ENCODE data around the gene ARHGAP24.

ARHGAP24 gene

DNA sequence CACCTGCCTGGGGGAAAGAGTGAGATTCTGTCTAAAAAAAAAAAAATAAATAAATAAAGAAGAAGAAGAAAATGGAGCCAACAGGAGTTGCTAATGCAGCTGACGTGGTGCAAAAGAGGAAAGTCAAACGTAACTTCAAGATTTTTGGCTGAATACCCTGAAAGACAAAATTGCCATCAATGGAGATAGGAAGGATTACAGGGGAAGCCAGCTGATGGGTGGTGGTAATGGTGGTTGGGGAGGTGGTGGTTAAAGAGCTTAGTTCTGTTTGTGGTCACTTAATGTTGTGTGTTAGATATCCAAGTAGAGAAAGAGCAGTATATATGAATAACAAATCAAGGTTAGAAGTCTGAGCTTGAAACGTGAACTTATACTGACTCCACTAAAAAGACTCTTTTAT lies 225.4 kb downstream of the ARHGAP24 start:
- no peak for DNase-seq
- no peaks in the 10 kb centered on the region for H3K27me3 ChIP-seq (replicated peaks; ENCODE audit: insufficient read depth, low read length)
- no peak overlapping the region for H2AFZ ChIP-seq (ENCODE audit: low read length)
- no peaks in the 10 kb centered on the region for H4K20me1 ChIP-seq (ENCODE audit: insufficient read depth, low read length)
- no peak overlapping the region for H3K4me2 ChIP-seq (ENCODE audit: low read depth, low read length)
- no peaks in the 10 kb centered on the region for H3K4me1 ChIP-seq (ENCODE audit: low read length)
- no peaks in the 10 kb centered on the region for H3K9me3 ChIP-seq (replicated peaks; ENCODE audit: insufficient read depth, low read length)
- no peaks in the 10 kb centered on the region for H3F3A ChIP-seq (ENCODE audit: insufficient read depth, low read length)
- H3K9ac ChIP-seq (ENCODE audit: low read length), result no peak overlapping the region
- H3K27ac ChIP-seq (ENCODE audit: low read length), result no peak overlapping the region
- no peaks in the 10 kb centered on the region for H3K9me2 ChIP-seq (replicated peaks; ENCODE audit: insufficient read depth, low read length)
- H3K79me2 ChIP-seq (ENCODE audit: low read length), result no peaks in the 10 kb centered on the region
- no peak for TF ChIP-seq EZH2 (optimal IDR thresholded peaks at IDR 0.05; ENCODE audit: low read depth, low read length)
- TF ChIP-seq EZH2phosphoT487 (IDR thresholded peaks at IDR 0.05; ENCODE audit: low read length), result no peak
- TF ChIP-seq, protein P1, sequence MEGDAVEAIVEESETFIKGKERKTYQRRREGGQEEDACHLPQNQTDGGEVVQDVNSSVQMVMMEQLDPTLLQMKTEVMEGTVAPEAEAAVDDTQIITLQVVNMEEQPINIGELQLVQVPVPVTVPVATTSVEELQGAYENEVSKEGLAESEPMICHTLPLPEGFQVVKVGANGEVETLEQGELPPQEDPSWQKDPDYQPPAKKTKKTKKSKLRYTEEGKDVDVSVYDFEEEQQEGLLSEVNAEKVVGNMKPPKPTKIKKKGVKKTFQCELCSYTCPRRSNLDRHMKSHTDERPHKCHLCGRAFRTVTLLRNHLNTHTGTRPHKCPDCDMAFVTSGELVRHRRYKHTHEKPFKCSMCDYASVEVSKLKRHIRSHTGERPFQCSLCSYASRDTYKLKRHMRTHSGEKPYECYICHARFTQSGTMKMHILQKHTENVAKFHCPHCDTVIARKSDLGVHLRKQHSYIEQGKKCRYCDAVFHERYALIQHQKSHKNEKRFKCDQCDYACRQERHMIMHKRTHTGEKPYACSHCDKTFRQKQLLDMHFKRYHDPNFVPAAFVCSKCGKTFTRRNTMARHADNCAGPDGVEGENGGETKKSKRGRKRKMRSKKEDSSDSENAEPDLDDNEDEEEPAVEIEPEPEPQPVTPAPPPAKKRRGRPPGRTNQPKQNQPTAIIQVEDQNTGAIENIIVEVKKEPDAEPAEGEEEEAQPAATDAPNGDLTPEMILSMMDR (IDR thresholded peaks at IDR 0.05; ENCODE audit: low read length), result no peak
- no peak overlapping the region for H3K4me3 ChIP-seq (ENCODE audit: low read length)
- H3K36me3 ChIP-seq (replicated peaks; ENCODE audit: insufficient read depth, low read length), result no peaks in the 10 kb centered on the region

DNA sequence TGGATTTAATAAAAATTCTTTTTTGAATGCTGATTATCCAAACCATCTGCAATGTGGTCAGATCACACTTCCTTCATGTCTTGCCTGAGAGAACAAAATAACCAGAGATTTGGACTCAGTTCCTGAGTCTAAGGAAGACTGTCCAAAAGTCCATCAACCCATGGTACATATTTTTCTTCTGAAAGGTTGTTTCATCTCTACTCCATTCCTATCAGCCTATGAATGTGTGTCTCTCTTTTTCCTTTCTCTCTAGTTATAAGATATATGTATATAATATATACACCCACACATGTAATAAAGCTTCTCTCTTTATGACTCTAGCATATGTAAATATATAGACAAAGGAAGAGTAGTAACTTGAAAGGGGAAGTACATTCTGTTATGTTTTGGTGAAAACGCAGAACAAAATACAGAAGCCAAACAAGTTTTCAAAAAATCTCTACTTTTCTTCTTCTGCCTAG lies 226.9 kb downstream of the ARHGAP24 start:
- no peaks in the 10 kb centered on the region for H3K4me1 ChIP-seq (ENCODE audit: low read length)
- H3F3A ChIP-seq (ENCODE audit: insufficient read depth, low read length), result no peaks in the 10 kb centered on the region
- no peaks in the 10 kb centered on the region for H3K79me2 ChIP-seq (ENCODE audit: low read length)
- H3K4me2 ChIP-seq (ENCODE audit: low read depth, low read length), result no peak overlapping the region
- H3K36me3 ChIP-seq (replicated peaks; ENCODE audit: insufficient read depth, low read length), result no peaks in the 10 kb centered on the region
- H3K9me3 ChIP-seq (replicated peaks; ENCODE audit: insufficient read depth, low read length), result no peaks in the 10 kb centered on the region
- no peaks in the 10 kb centered on the region for H3K9me2 ChIP-seq (replicated peaks; ENCODE audit: insufficient read depth, low read length)
- H2AFZ ChIP-seq (ENCODE audit: low read length), result no peak overlapping the region
- no peak for DNase-seq
- H3K4me3 ChIP-seq (ENCODE audit: low read length), result no peak overlapping the region
- no peak overlapping the region for H3K27ac ChIP-seq (ENCODE audit: low read length)
- TF ChIP-seq EZH2 (optimal IDR thresholded peaks at IDR 0.05; ENCODE audit: low read depth, low read length) (no peak), EZH2phosphoT487 (IDR thresholded peaks at IDR 0.05; ENCODE audit: low read length) (no peak)
- TF ChIP-seq, protein P1 (IDR thresholded peaks at IDR 0.05; ENCODE audit: low read length), result no peak
- no peaks in the 10 kb centered on the region for H4K20me1 ChIP-seq (ENCODE audit: insufficient read depth, low read length)
- no peak overlapping the region for H3K9ac ChIP-seq (ENCODE audit: low read length)
- H3K27me3 ChIP-seq (replicated peaks; ENCODE audit: insufficient read depth, low read length), result no peaks in the 10 kb centered on the region

- Histone ChIP-seq H3K9me3 (replicated peaks; ENCODE audit: insufficient read depth, low read length) (no peaks in the 10 kb centered on the region), H3K4me2 (ENCODE audit: low read depth, low read length) (no peak overlapping the region), H3K27ac (ENCODE audit: low read length) (no peak overlapping the region), H3K9me2 (replicated peaks; ENCODE audit: insufficient read depth, low read length) (no peaks in the 10 kb centered on the region), H3K4me3 (ENCODE audit: low read length) (no peak overlapping the region), H3F3A (ENCODE audit: insufficient read depth, low read length) (no peaks in the 10 kb centered on the region), H2AFZ (ENCODE audit: low read length) (no peak overlapping the region), H3K9ac (ENCODE audit: low read length) (no peak overlapping the region), H3K36me3 (replicated peaks; ENCODE audit: insufficient read depth, low read length) (no peaks in the 10 kb centered on the region), H4K20me1 (ENCODE audit: insufficient read depth, low read length) (no peaks in the 10 kb centered on the region), H3K27me3 (replicated peaks; ENCODE audit: insufficient read depth, low read length) (no peaks in the 10 kb centered on the region), H3K79me2 (ENCODE audit: low read length) (no peaks in the 10 kb centered on the region), H3K4me1 (ENCODE audit: low read length) (no peaks in the 10 kb centered on the region)
- TF ChIP-seq EZH2 (optimal IDR thresholded peaks at IDR 0.05; ENCODE audit: low read depth, low read length) (no peak), EZH2phosphoT487 (IDR thresholded peaks at IDR 0.05; ENCODE audit: low read length) (no peak)
- TF ChIP-seq, protein P1 (IDR thresholded peaks at IDR 0.05; ENCODE audit: low read length), result no peak
- no peak for DNase-seq
These were observed 228.1 kb downstream of the ARHGAP24 start for GRCh38 chr4:85703096-85703495.

All from MM.1S (cell line).